GM20431 (cell line): ENCODE results near the gene NEBL.

Experiments used
- in situ Hi-C: fragments of 300-500 bp; cut with MseI, MboI; formaldehyde crosslinking; loops from one replicate; pipeline ENCODE4 v1.15.0; 2020; ENCODE audit warnings: low sequenced_read_pairs; ENCODE audit not compliant: unreplicated experiment

NEBL gene

DNA sequence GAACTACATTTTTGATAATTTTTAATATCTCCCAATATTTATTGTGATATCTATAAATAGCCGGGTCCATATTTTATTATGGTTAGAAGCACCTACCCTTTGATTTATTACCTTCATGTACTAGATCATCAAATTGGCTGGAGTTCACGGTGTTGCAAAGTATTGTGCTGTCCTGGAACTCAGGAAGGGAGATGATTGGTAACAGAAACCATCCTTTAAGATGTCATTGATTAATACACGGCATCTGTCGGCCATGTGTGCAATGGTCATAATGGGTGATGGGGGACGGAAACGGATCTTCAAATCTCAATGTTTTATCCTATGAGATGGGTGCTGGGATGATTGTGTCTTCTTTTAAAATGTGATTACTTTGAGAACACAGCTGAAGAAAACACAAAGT is 157.0 kb downstream of the NEBL start:
- in situ Hi-C loops, result no loop called here

DNA sequence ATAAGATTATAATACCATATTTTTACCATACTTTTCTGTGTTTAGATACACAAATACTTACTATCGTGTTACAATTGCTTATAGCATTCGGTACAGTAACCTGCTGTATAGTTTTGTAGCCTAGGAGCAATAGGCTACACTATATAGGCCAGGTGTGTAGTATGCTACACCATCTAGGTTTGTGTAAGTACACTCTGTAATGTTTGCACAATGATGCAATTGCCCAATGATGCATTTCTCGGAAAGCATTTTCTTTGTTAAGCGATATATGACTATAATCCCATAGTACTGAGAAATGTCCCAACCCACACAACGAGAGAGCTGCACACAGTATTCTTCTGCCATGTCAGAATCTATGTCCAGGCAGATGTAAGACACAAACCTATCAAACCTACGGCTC is 160.0 kb downstream of the NEBL start:
- in situ Hi-C loops, result no loop called here
